SH-SY5Y (cell line): ENCODE results near the gene COL25A1.

Source experiments
- GATA2 ChIP-seq: IDR thresholded peaks from 2 replicates; pipeline ENCODE4 v1.6.1; 2011; ENCODE audit warnings: mild to moderate bottlenecking, low read depth, low read length
- GATA3 ChIP-seq: IDR thresholded peaks from 2 replicates; pipeline ENCODE4 v1.6.1; 2011; ENCODE audit warnings: low read depth, mild to moderate bottlenecking, low read length, moderate library complexity

GRCh38 chr4:108965472-108966076, 336.9 kb downstream of the COL25A1 start:
- TF ChIP-seq GATA2: no peak
- TF ChIP-seq GATA3: no peak
